Measurements from ENCODE around the gene LIX1L.
"Not testable (repeated sequence)": the region's sequence is repeated elsewhere in the genome, so short reads cannot be mapped to it uniquely, and the experiment has no call there.

The LIX1L gene

DNA sequence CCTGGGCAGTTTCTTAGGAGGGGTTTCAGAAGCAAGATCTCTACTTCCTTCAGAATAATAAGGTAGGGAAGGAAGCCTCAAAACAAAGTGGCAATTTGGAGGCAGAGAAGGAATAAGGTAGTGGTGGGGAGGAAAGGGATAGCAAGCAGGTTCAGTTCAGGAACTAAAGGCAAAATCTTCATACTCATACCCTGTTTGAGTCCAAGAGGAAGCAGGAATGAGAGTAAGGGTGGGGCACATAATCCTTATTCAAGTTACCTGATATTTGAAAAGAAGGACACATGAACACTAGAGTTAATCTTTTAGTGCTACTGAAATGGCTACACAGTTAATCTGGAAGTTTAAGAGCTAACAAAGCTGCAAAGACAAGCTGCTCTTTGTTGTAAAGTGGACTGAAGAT lies 22.1 kb downstream of the LIX1L start:
- no peak for DNase-seq

DNA sequence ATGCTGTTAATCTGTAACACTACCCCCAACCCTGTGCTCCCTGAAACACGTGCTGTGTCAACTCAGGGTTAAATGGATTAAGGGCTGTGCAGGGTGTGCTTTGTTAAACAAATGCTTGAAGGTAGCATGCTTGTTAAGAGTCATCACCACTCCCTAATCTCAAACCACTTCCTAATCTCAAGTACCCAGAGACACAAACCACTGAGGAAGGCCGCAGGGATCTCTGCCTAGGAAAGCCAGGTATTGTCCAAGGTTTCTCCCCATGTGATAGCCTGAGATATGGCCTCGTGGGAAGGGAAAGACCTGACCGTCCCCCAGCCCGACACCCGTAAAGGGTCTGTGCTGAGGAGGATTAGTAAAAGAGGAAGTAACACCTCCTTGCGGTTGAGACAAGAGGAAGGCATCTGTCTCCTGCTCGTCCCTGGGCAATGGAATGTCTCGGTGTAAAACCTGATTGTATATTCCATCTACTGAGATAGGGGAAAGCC lies 25.3 kb downstream of the LIX1L start:
- DNase-seq, result not testable (repeated sequence)

DNA sequence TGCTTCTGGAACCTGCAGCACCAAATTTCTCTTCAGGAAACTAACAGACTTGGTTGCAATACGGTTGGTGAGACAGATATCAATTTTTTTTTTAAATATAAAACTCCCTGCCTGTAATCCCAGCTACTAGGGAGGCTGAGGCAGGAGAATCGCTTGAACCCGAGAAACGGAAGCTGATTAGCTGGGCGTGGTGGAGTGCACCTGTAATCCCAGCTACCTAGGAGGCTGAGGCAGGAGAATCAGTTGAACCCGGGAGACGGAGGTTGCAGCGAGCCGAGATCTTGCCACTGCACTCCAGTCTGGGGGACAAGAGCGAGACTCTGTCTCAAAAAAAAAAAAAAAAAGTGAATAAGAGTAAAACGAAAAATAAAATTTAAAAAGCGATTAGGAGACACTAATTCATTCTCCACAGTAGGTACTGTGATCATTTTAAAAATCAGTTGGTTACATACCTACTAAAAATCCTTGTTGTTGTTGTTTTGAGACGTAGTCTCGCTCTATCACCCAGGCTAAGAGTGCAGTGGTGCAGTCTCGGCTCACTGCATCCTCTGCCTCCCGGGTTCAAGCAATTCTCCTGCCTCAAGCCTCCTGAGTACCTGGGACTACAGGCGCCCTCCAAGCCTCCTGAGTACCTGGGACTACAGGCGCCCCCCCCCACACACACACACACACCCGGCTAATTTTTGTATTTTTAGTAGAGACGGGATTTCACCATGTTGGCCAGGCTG lies 29.7 kb downstream of the LIX1L start:
- no peak for DNase-seq

DNA sequence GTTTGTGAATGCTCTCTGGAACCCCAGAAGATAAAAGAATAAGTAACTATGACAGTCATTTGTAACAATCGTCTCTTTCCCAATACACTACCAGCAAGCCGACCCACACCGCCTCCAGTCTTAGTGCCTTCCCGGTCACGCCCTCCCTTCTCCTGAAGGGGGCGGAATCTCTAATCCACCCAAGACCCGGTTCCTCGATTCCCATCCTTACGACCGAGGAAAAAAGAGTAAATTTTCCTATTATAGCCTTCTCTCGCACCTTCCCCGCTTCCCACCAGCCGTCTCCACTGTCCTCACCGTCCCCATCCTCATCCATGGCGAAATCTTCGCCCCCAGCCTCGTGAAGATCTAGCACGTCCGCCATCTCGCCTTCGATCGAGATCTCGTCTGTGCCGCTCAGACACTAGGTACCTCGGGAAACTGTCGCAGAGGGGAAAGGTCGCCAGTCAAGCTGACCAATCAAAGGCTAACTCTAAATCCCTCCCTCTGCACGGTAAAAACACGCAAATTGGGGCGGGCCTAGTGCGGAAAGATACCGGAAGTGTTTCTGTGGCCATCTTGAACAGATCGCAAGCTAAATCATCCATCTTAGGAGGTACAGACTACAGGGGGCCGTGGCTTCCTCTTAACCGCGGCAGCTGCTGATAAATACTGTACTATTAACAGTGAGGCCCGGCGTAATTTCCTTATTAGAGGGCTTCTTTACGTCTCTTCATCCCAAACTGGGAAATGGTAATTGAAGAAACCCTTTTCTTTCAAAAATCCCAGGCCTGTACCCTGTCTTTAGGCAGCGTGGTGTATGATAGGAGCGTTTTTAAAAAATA lies 30.5 kb downstream of the LIX1L start, which contains the start of gene RBM8A:
TSS of gene RBM8A (minus strand) at position 422 of the 824 bp plus-strand sequence. CDS start at position 364, 58 bp downstream.
- DNase-seq, result peak; percentile 97 to 100 (median 100)

DNA sequence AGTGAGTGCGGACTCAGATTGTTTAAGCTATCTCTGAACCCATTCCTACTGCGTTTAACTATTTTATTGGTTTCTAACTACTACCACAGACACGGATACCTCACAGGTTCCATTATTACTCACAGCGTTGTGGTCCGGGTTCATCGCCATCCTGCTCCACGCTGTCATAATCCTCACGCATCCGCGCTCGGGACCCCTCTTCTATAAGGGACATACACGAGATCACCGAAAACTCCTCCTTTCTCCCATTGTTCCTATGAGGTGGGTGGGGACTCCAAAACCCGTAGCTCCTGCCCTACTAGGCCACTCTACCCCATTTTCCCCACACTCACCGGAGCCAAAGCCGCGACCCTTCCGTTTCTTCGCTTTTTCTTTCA lies 31.1 kb downstream of the LIX1L start:
- DNase-seq, result no peak

DNA sequence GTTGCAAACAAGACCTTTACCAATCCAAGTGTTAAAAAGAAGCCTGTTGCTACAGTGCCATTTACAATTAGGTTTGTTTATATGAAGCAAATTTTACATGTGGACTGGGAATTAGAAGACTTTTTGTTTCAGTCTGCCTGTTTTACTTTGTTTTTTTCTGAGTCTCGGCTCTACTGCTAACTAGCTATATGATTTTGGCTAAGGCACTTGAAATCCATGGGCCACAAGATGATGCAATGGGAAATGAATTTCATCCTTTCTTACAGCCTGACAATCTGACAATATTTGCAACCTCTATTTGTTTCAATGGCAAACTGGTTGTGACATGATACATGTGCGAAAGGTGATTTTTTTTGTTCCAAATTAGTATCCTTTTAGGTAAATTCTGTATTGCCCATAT lies 35.6 kb downstream of the LIX1L start:
- DNase-seq, result no peak

DNA sequence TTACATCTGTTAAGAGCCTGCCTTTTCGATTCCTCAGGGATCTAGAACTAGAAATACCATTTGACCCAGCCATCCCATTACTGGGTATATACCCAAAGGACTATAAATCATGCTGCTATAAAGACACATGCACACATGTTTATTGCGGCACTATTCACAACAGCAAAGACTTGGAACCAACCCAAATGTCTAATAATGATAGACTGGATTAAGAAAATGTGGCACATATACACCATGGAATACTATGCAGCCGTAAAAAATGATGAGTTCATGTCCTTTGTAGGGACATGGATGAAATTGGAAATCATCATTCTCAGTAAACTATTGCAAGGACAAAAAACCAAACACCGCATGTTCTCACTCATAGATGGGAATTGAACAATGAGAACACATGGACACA lies 37.5 kb downstream of the LIX1L start:
- DNase-seq, result not testable (repeated sequence)

DNA sequence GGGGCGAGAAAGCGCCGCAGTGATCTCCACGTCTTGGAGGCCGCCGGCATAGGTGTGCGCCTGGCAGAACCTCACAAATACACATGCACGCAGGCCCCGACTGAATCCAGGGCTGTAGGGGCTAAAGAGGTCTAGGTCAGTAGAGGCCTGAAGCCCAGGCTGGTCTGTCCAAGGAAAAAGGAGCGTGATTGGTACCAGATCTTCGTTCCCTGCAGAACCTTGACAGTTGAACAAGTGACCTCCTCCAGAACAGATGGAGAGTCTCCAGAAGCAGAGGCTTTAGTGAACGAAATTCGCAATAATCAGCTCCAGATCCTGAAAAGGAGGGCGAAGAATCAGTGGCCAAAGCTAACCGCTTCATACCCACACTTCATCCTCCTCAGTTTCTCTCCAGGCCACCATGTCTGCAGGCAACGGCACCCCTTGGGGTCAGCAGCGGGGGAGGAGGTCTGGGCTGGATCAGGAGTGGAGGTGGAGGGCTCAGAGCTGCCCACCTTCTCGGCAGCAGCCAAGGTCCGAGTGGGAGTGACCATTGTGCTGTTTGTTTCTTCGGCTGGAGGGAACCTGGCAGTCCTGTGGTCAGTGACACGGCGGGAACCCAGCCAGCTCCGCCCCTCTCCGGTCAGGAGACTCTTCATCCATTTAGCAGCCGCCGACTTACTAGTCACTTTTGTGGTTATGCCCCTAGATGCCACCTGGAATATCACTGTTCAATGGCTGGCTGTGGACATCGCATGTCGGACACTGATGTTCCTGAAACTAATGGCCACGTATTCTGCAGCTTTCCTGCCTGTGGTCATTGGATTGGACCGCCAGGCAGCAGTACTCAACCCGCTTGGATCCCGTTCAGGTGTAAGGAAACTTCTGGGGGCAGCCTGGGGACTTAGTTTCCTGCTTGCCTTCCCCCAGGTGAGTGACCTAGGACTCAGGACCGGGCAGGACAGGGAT lies 38.6 kb downstream of the LIX1L start:
- peak; percentile 57 to 64 (median 64) for DNase-seq

DNA sequence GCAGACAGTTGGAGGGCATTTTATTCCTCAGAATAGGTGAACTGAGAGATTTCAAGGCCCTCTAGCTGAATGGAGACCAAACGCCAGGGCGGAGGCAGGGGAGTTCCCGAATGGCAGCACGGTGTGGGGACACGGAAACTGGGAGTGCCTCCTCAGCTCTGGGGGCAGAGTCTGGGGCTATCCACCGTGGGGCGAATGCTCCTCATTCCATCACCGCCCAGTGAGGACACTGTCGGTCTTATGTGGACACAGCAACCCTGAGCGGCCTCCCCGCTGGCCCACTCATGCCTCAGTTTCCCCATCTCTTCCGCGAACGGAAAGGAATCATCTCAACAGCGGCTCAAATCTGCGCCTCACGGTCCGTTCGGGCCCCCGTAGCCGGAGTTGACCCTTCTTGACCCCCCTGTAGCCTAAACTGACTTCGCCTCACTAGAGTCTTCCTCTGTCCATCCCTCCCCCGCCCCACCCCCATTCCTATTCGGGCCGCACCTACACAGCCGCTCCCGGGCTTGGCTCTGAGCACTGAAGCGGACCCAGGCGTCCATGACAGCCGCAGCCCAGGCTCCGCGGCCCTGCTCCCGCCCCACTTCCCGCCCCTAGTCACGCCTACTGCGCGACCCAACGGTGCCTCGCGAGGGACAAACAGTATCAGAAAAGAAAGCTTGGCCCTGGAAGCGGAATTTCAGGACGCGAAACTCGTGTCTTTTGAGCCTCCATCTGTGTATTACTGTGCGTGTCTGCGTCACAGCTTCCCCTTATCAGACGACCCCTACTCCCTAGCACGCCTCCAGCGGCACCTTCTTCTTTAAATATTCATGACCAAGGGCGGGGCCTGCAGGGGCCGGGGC lies 39.4 kb downstream of the LIX1L start, which contains the start of gene PEX11B:
TSS of gene PEX11B (minus strand) at position 574 of the 848 bp plus-strand sequence. CDS start at position 545, 29 bp downstream.
- DNase-seq, result peak; percentile 92 to 99 (median 96)

DNA sequence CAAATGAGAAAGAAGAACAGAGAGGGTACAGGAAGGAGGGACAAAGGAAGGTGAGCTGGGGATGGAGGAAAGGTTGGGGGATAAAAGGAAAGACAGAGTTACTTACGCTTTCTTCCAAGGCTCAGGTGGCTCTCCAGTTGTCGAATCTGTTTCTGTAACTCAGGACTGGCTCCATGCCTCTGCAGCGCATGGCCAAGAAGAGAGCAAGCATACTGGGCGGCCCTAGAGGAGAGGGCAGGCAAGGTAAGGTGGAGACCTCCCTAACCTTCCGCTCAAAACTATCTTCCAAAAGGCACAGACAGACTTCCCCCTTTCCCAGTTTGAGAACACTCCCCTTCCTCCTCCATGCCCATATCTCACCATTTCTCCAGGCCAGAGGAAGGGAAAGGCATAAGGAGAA lies 40.2 kb downstream of the LIX1L start:
- DNase-seq, result no peak

DNA sequence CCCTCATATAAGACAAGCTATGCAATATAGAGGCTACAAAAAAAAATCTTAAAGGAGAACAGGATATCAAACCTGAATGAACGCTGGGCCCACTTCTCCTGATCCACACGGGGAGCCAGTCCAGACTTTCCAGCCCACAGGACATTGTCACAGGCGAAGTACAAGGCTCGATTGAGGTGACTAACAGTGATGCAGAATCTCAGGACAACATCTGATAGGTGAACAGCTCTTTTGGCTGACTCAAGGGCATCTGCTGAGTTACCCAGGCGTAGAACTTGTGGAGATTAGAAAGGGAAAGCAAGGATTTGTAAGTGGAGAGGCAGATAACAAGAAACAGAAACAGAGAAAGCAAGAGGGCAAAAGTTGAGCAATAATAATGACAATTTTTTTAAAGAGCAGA lies 41.1 kb downstream of the LIX1L start:
- no peak for DNase-seq

DNA sequence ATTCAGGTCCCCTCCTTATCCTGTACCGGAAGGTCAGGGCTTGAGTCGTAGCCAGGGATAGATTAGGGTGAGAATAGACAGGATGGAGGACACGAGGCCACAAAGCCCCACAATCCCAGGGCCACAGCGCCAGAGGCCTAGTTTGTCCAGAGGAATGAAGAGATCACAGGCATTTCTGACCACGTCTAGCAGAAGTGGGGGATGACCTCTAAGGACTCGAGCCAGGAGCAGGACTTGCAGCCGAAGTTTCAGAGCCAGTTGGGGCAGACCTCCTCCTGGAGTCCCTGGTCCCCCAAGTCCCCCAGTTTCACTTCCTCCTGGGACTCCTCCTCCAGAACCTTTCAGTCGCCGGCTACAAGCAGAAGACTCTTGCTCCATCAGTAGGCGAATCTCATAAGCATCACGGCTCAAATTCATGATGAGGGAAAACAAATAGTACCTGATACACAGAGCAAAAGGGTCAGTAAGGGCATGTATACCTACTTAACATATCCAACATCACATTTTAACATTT lies 45.6 kb downstream of the LIX1L start:
- no peak for DNase-seq

DNA sequence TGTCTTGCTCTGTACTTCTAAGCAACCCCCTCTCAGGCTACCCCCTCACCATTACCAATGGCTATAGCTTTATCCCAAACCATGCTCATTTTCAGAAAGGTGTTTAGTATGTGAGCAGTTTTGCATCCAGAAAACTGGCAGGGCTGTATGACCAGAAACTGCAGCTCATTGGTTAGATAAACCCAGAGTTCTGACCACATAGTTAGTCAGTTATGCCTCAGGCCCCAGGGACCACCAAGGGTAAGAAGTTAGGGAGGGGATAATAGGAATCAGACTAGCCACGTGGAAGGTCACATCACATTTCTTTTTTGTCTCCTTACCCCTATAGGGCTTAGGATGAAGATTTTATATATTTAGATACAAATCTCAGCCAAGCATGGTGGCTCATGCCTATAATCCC lies 49.2 kb downstream of the LIX1L start:
- DNase-seq, result no peak

DNA sequence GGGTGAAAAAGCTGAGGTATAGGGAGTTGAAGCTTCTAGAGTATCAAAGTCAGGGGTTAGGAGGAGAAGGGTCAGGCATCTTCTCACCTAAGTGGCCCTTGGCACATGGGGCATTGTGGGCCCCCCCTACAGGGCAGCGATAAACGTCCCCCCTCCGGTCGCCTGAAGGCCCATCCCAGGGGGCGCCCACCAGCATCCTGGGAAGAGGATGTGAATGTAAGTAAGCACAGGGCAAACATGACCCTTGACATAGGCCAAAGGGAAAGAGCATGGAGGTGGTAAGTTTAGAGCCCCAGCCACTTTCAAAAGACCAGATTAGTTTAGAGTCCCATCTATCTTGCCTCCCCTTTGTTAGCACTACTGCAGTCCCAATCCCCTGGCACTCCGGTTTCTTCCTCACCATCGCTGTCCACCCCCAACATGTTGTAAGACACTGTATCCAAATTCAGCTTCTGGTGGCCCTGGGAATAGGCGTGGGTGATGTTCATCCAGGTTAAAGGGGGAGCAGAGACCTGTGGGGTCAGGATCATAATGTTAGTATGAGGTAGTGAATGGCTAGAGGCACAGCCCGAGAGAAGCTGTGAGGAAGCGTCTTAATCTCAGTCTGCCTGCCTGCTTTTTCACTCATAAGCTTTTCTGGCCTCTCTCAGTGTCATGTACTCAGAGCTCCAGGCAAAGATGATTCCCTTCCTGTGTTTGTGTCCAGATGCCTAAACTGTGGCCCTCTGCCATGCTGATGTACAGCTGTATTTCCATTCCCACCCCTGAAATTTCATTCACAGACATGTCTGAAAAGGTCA lies 50.7 kb downstream of the LIX1L start:
- no peak for DNase-seq

DNA sequence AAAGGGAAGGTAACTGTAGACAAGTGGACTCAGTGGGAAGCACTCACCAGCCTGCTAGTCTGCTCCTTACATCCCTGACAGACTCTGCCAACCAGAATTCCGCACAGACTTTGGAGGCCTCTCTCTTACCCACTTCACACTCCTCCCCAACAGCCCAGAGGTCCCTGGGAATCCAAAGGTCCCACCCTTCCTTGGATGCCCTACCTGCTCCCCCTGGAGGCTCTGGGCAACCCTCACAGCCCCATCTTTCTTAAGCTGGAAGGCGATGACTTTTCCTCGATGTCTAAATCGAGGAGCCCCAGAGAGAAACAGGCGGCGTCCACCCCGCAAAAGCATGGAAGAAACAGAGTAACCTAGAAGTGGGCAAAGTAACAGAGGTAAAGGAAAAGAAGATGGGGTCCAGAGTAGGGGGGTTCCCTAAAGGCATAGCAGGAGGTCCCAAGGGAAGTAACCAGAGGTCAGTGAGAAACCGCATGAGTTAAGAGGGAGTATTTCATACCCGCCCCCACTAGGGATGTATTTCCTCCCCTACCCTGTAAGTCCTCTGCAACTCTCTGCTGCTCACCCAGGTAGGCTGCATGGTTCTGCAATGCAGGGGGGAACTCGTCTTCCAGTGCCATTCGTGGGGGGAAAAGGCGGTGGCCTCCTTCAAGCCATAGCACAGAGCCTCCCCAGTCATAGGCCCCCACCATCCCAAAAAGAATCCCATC lies 56.4 kb downstream of the LIX1L start:
- DNase-seq, result no peak

DNA sequence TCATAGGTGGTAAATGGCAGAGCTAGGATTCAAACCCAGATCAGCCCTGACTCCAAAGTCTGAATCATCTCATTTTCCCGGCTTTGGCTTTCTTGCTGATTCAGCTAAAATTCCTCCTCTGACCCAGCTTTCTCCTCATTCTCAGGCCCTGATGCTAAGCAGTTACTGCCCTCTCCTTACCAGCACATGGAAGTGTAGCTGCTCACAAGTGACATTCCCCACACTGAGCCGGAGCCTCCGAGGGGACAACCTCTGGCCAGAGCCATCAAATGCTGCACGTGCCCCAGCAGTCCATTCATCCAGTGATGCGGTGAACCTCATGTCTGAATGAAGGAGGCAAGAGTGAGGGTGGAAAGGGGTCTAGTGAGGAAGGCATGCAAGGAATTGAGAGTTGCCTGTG lies 59.1 kb downstream of the LIX1L start:
- no peak for DNase-seq

DNA sequence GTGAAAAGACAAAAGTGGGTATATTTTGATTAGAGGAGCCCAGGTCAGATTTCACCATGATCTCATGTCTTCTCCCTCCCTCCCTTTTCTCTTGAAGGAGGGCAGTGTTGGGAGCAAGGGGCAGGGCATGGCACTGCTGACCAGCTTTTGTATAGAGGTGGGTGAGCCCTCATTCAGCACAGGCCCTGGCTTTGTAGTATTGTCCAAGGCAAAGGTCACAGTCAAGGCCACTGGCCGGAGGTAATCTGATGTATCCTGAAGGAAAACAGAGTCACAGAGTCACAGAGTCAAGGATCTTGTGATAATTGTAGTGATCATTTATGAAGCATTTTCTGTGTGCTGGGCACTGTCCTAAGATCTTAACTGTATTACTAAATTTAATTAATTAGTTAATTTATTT lies 59.8 kb downstream of the LIX1L start:
- no peak for DNase-seq

DNA sequence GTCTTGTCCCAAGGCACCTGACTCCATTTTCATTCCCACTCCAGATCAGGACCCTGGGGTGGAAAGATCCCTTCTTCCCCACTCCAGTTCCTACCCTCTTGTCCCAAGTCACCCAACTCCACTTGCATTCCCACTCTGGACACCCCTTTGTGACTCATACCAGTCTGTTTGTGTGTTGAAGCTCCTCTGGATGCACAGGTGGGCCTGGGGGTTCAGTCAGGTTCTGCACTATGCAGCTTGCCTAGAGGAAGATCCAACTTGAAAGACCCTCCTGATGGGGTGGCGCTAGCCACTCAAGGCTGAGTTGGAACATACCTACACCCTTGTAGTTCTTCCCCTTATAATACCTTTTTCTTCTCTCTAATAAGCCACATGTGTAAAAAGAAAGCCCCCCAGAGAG lies 62.3 kb downstream of the LIX1L start:
- DNase-seq, result no peak

DNA sequence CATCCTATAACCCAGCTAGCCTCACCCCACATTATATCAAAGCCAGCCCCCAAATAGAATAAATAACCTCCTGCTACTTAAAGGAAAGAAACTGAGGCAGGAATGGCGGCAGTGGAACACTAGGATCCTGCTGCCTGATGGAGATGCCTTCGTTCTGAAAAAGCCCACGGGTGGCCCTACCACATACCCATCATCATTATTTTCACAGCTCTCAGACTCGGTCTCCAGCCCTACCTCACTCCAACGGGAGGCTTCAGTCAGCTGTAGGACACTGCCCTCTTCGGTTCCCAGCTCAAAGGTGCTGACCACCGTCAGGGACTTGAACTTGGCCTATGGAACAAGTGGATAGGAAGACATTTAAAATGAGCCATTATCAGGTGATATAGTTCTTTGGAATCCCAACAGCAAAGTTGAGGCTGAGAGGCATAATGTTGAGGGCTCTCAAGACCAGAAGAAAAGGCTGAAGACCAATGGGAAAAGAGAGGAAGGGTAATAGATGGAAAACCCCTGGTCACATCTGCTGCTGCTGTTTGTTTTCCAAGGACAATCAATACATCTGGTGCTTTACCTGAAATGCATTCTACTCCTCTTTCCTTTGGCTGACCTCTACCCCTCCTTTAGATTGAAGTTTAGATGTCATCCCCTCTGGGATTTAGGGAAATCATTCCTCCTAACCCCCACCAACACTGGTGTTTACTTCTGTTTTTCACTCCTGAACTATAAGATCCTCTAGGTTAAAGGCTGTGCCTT lies 64.3 kb downstream of the LIX1L start:
- no peak for DNase-seq
